Fibroblast of the aortic adventitia (primary cell): Measurements from ENCODE around the gene CYTH4. TPM values are rescaled to one million over a fixed set of nuclear protein-coding genes. Genes with fewer than 3 reads are reported as not detected.
A peak's percentile ranks its signal among the peaks of the same experiment; 100 is the strongest.

ENCODE experiments used
- DNase-seq: peaks from one replicate; pipeline ENCODE4 v3.0.0-alpha.2; 2010; ENCODE audit warnings: low read depth
- H3K4me3 ChIP-seq: 2 replicates; pipeline ENCODE4 v1.5.1; 2011; ENCODE audit warnings: low read depth, mild to moderate bottlenecking, control low read depth, low read length, moderate library complexity
- total RNA-seq: library from RNA; depleted of rRNA; stranded (reverse); fragments of >200 nt; gene quantifications from 2 replicates; pipeline ENCODE4 v1.2.3, GENCODE V29; 2012; ENCODE audit warnings: low replicate concordance
- TF ChIP-seq, protein P1 (sequence below): IDR thresholded peaks from 2 replicates; pipeline ENCODE4 v1.5.1; 2011; ENCODE audit warnings: mild to moderate bottlenecking, low read length, control low read depth, inconsistent platforms; ENCODE audit not compliant: insufficient read depth

CYTH4 gene
- total RNA-seq, 1 donor = 0.72 TPM

DNA sequence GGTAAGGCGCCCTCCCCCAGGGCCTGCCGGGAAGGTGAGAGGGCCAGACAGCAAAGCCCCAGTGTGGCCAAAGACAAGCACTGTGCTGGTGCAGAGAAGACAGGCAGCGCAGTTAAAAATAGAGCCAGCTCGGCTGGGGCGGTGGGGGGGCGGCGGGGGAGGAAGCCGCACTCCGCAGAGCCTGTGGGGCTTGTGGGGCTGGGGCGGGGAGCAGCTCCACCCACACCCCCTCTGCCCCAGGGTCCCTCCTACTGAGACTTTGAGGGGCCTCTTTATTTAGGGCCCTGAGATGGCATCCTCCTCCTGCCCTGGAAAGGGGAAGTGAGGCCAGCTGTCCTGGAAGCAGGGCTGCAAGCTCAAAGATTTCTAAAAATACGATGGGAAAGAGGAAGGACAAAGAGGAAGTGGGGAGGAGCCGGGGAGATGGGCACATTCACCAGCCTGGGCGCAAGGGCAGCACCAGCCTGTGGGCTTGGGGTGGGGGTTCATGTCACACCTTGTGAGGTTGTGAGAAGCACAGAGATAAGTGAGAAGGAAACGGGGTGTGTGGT is 2.6 kb downstream of the CYTH4 start:
- DNase-seq = no peak
- TF ChIP-seq, protein P1, sequence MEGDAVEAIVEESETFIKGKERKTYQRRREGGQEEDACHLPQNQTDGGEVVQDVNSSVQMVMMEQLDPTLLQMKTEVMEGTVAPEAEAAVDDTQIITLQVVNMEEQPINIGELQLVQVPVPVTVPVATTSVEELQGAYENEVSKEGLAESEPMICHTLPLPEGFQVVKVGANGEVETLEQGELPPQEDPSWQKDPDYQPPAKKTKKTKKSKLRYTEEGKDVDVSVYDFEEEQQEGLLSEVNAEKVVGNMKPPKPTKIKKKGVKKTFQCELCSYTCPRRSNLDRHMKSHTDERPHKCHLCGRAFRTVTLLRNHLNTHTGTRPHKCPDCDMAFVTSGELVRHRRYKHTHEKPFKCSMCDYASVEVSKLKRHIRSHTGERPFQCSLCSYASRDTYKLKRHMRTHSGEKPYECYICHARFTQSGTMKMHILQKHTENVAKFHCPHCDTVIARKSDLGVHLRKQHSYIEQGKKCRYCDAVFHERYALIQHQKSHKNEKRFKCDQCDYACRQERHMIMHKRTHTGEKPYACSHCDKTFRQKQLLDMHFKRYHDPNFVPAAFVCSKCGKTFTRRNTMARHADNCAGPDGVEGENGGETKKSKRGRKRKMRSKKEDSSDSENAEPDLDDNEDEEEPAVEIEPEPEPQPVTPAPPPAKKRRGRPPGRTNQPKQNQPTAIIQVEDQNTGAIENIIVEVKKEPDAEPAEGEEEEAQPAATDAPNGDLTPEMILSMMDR = no peak
- H3K4me3 ChIP-seq = no peak overlapping the region

DNA sequence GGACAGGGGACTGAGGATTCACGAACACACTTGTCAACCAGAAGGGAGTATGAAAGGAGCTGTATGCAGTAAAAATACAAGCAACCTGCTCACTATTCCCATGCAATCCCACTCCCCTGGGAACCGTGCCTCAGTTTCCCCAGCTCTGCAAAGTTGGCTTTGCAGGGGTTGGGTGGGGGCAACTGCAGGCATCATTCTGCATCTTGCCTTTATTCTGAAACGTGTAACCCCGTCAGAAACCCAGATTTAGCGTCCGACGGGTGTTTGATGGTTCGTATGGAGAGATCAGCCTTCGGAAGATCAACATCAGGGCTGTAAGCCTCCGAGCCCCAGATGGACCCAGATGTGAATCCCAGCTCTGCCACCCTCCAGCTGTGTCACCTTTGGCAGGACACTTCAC is 3.6 kb downstream of the CYTH4 start:
- DNase-seq = no peak
- TF ChIP-seq, protein P1 = no peak
- no peak overlapping the region for H3K4me3 ChIP-seq

DNA sequence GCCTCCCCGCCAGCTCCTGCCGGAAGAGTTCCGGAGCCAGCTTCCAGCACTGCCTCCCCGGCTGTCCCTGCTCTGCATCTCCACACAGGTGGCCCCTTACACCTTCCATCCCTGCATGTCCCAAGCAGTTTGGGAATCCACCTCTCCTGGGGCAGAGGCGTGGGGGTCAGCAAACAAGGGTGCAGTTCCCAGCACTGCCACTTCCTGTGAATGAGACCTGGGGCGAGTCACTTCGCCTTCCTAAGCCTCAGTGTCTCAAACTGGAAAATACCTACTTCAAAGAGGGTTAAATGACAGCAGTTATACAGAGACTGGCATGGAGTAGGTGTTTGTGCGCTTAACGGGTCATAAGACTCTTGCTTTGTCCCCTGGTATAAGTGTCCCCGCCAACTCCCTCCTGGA is 5.2 kb downstream of the CYTH4 start:
- no peak for DNase-seq
- no peak overlapping the region for H3K4me3 ChIP-seq
- TF ChIP-seq, protein P1 = no peak

GRCh38 chr22:37288521-37288920 is 6.2 kb downstream of the CYTH4 start:
- H3K4me3 ChIP-seq = no peak overlapping the region
- TF ChIP-seq, protein P1 = no peak
- no peak for DNase-seq

DNA sequence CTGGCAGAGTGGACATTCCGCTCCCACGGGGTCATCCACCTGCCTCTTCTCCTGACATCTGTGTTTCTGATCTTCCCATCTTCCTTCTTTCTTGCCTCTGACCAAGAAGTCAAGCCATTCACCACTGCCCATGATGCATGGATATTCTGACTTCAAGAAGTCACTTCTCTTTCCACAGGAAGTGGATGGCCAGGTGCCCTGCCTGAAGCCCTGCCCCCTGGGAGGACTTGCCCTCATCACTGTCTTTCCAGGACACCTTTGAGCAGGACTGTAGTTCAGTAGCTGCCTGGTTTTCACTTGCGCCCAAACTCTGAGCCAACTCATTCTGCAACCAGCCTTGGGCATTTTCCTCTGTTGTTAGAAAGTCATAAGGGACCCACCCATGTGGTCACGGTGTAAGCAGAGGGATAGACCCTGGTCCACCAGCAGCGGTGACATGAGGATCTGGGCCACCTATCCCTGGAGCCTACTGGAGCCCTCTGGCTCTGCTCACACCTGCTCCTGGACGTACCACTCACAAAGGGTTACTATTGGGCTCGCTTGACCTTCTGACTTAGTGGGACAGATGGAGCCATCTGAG is 6.9 kb downstream of the CYTH4 start:
- H3K4me3 ChIP-seq = no peak overlapping the region
- TF ChIP-seq, protein P1 = no peak
- DNase-seq = no peak

DNA sequence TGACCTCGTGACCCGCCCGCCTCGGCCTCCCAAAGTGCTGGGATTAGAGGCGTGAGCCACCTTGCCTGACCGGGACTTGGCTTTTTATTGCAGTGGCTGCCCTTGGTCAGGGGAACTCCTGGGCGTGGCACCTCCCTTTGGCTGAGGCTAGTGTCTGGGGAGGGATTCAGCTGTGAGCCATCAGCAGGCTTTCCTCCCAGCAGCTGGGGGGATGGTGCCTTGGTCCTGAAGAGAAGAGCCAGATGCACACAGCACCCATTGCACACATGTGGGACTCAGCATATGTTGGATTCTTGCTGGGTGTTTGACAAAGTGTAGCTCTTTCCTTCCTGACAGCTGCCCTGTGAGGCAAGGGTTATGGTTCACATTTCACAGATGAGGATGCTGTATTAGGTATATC is 8.4 kb downstream of the CYTH4 start:
- H3K4me3 ChIP-seq = no peak overlapping the region
- peak; percentile 85 for DNase-seq
- TF ChIP-seq, protein P1 = no peak

GRCh38 chr22:37291559-37292298 is 9.4 kb downstream of the CYTH4 start:
- DNase-seq = no peak
- TF ChIP-seq, protein P1 = no peak
- H3K4me3 ChIP-seq = no peak overlapping the region
